SU-DHL-6 (cell line): ENCODE measurements around the gene HM13.
"Not testable (repeated sequence)": the region's sequence is repeated elsewhere in the genome, so short reads cannot be mapped to it uniquely, and the experiment has no call there.

Experiments
- H2AFZ ChIP-seq: fragments of 200-600 bp; sonication (generic); 2 replicates; pipeline ENCODE4 v1.6.1; 2014; ENCODE audit warnings: low read depth, mild to moderate bottlenecking, moderate library complexity, mixed read lengths, antibody characterized with exemption, low read length; ENCODE audit not compliant: severe bottlenecking
- H3F3A ChIP-seq: fragments of 200-600 bp; shearing (Covaris generic); 2 replicates; pipeline ENCODE4 v1.6.0; 2016; ENCODE audit warnings: antibody characterized with exemption, mild to moderate bottlenecking; ENCODE audit not compliant: insufficient read depth
- H3K27ac ChIP-seq: fragments of 200-600 bp; sonication (generic); 2 replicates; pipeline ENCODE4 v1.5.1; 2016; ENCODE audit warnings: low read depth, mild to moderate bottlenecking, low read length, moderate library complexity, mixed read lengths
- H3K27me3 ChIP-seq: fragments of 200-600 bp; sonication (generic), shearing (Covaris generic); 2 replicates; pipeline ENCODE4 v1.6.0; 2014; ENCODE audit warnings: mild to moderate bottlenecking, low read length
- H3K36me3 ChIP-seq: fragments of 200-600 bp; sonication (generic); 2 replicates; pipeline ENCODE4 v1.6.1; 2014; ENCODE audit warnings: mild to moderate bottlenecking, low read length, mixed read lengths
- H3K4me2 ChIP-seq: fragments of 300-600, 200-600 bp; shearing (Covaris generic), sonication (generic); 2 replicates; pipeline ENCODE4 v1.6.0; 2014; ENCODE audit warnings: low read length, low read depth, mild to moderate bottlenecking; ENCODE audit not compliant: poor library complexity, severe bottlenecking
- H3K4me3 ChIP-seq: fragments of 200-600 bp; sonication (generic); 2 replicates; pipeline ENCODE4 v1.5.1; 2014; ENCODE audit warnings: antibody characterized with exemption, low read length, mild to moderate bottlenecking, mixed read lengths; ENCODE audit not compliant: insufficient read depth, poor library complexity, severe bottlenecking
- H3K79me2 ChIP-seq: fragments of 200-600 bp; sonication (generic); 2 replicates; pipeline ENCODE4 v1.6.1; 2014; ENCODE audit warnings: mild to moderate bottlenecking, low read length, moderate library complexity; ENCODE audit not compliant: insufficient read depth
- H3K9ac ChIP-seq: fragments of 200-600 bp; sonication (generic); 2 replicates; pipeline ENCODE4 v1.7.0; 2014; ENCODE audit warnings: mild to moderate bottlenecking, low read length
- H3K9me2 ChIP-seq: fragments of 200-600 bp; sonication (generic); replicated peaks from 2 replicates; pipeline ENCODE4 v1.6.1; 2014; ENCODE audit warnings: low read length; ENCODE audit not compliant: insufficient read depth
- H3K9me3 ChIP-seq: fragments of 200-600 bp; sonication (generic); 2 replicates; pipeline ENCODE4 v1.6.1; 2014; ENCODE audit warnings: low read length, mixed read lengths; ENCODE audit not compliant: insufficient read depth
- H4K20me1 ChIP-seq: fragments of 200-600 bp; sonication (generic); 2 replicates; pipeline ENCODE4 v1.6.1; 2014; ENCODE audit warnings: low read depth, mild to moderate bottlenecking, antibody characterized with exemption, low read length, moderate library complexity, mixed read lengths
- CTCF ChIP-seq: fragments of 200-600 bp; sonication (generic); IDR thresholded peaks from one replicate; pipeline ENCODE4 v1.5.1; 2017; ENCODE audit warnings: antibody characterized with exemption, mild to moderate bottlenecking, low read length, moderate library complexity; ENCODE audit not compliant: insufficient read depth, poor library complexity, severe bottlenecking
- EZH2phosphoT487 ChIP-seq: fragments of 200-600 bp; sonication (generic), shearing (Covaris generic); conservative IDR thresholded peaks from 2 replicates; pipeline ENCODE4 v1.6.1; 2018; ENCODE audit warnings: mild to moderate bottlenecking, antibody characterized with exemption, low read length, moderate library complexity, mixed read lengths

The HM13 gene

GRCh38 chr20:31578448-31579138, 64.4 kb downstream of the HM13 start:
- no peak for TF ChIP-seq CTCF
- no peak for TF ChIP-seq EZH2phosphoT487
- no peak overlapping the region for H2AFZ ChIP-seq
- no peak overlapping the region for H3K27ac ChIP-seq
- H3K9me3 ChIP-seq: no peaks in the 10 kb centered on the region
- no peaks in the 10 kb centered on the region for H3K36me3 ChIP-seq
- no peak overlapping the region for H3K9ac ChIP-seq
- no peak overlapping the region for H3K4me3 ChIP-seq
- H3F3A ChIP-seq: peaks cover 7% of the 10 kb centered on the region
- no peaks in the 10 kb centered on the region for H3K9me2 ChIP-seq
- no peaks in the 10 kb centered on the region for H3K79me2 ChIP-seq
- no peaks in the 10 kb centered on the region for H3K27me3 ChIP-seq
- H4K20me1 ChIP-seq: no peaks in the 10 kb centered on the region
- no peak overlapping the region for H3K4me2 ChIP-seq

- Histone ChIP-seq H3K27ac (no peak overlapping the region), H3K36me3 (no peaks in the 10 kb centered on the region), H2AFZ (no peak overlapping the region), H3K9ac (no peak overlapping the region), H3K9me3 (no peaks in the 10 kb centered on the region), H3K27me3 (no peaks in the 10 kb centered on the region), H3F3A (peaks cover under 1% of the 10 kb centered on the region), H3K9me2 (no peaks in the 10 kb centered on the region), H4K20me1 (no peaks in the 10 kb centered on the region), H3K4me2 (no peak overlapping the region), H3K79me2 (no peaks in the 10 kb centered on the region), H3K4me3 (no peak overlapping the region)
- TF ChIP-seq EZH2phosphoT487 (no peak), CTCF (no peak)
Observed at GRCh38 chr20:31579245-31579644, 65.0 kb downstream of the HM13 start.

GRCh38 chr20:31579941-31580651, 65.9 kb downstream of the HM13 start:
- H2AFZ ChIP-seq, H3K36me3 ChIP-seq, H3K4me3 ChIP-seq, H3K79me2 ChIP-seq, H3K9me2 ChIP-seq, H4K20me1 ChIP-seq, H3K27me3 ChIP-seq, H3K27ac ChIP-seq, H3K4me2 ChIP-seq, H3K9ac ChIP-seq, H3F3A ChIP-seq, H3K9me3 ChIP-seq: not testable (repeated sequence)

- no peak overlapping the region for H3K4me3 ChIP-seq
- H3K79me2 ChIP-seq: no peaks in the 10 kb centered on the region
- no peaks in the 10 kb centered on the region for H3K9me3 ChIP-seq
- H3F3A ChIP-seq: no peaks in the 10 kb centered on the region
- H3K9ac ChIP-seq: no peak overlapping the region
- no peak overlapping the region for H3K27ac ChIP-seq
- H3K4me2 ChIP-seq: no peak overlapping the region
- no peak for TF ChIP-seq EZH2phosphoT487
- TF ChIP-seq CTCF: no peak
- H2AFZ ChIP-seq: no peak overlapping the region
- no peaks in the 10 kb centered on the region for H3K27me3 ChIP-seq
- H3K36me3 ChIP-seq: no peaks in the 10 kb centered on the region
- H3K9me2 ChIP-seq: no peaks in the 10 kb centered on the region
- H4K20me1 ChIP-seq: no peaks in the 10 kb centered on the region
Observed at GRCh38 chr20:31580706-31581105, 66.5 kb downstream of the HM13 start.
